Measurements from ENCODE around the gene FSTL1.

DNA sequence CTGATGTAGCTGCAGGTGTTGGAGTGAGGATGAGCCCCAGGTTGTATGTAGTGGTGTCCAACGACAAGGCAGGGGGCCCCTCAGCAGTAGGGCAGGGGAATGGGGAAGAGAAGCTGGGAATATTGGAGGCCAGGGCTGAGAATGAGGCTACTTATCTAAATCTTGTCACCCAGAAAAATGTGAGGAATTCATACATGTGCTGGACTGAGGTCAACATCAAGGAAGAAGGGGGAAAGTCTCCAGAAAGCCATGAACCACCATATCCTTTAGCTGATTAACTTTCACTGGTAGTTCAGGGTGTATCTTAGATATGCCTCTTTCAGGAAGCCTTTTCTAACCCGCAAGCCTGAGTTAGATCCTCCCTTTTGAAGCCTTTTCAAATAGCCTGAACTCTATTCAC lies 22.6 kb upstream of the FSTL1 start:
- no peak for TF ChIP-seq POLR2A (IDR thresholded peaks at IDR 0.05)
- TF ChIP-seq, protein P1, sequence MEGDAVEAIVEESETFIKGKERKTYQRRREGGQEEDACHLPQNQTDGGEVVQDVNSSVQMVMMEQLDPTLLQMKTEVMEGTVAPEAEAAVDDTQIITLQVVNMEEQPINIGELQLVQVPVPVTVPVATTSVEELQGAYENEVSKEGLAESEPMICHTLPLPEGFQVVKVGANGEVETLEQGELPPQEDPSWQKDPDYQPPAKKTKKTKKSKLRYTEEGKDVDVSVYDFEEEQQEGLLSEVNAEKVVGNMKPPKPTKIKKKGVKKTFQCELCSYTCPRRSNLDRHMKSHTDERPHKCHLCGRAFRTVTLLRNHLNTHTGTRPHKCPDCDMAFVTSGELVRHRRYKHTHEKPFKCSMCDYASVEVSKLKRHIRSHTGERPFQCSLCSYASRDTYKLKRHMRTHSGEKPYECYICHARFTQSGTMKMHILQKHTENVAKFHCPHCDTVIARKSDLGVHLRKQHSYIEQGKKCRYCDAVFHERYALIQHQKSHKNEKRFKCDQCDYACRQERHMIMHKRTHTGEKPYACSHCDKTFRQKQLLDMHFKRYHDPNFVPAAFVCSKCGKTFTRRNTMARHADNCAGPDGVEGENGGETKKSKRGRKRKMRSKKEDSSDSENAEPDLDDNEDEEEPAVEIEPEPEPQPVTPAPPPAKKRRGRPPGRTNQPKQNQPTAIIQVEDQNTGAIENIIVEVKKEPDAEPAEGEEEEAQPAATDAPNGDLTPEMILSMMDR (IDR thresholded peaks at IDR 0.05) = no peak
